CD4-positive, alpha-beta T cell treated with Interleukin-12 subunit alpha and Interleukin-12 subunit beta, for 1 hour (primary cell): Measurements from ENCODE around the gene ZNF311.

ENCODE experiments used
- DNase-seq: peaks from one replicate; pipeline ENCODE4 v3.0.0-alpha.2; 2020

The ZNF311 gene

GRCh38 chr6:29005183-29005885, at the start of gene ZNF311:
TSS of gene ZNF311 (minus strand) at chr6:29005315. CDS start at chr6:29003954, 1,361 bp downstream.
- DNase-seq: peak; percentile 55

GRCh38 chr6:29051680-29052079, 46.6 kb upstream of the ZNF311 start:
- DNase-seq: no peak

DNA sequence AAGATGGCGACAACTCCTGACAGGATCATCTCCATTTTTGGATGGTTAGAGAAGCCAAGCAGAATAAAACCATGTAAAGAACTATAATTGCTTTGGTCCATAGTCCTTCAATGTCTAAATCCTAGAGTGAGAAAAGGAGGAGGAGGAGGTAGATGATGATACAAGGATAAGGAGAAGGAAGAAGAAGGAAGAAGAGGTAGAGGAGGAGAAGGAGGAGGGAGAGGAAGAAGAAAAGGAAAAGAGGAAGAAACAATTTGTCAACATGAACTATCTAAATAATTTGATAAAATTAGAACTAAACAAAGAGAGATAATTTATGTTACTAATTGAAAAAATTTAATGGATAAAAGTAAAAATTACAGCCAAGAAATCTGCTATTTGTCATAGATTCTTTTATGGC, 40.0 kb upstream of the ZNF311 start, which contains the start of gene OR2W1:
TSS of gene OR2W1 (minus strand) at position 101 of the 400 bp plus-strand sequence. CDS start at position 101, 0 bp downstream.
- no peak for DNase-seq

- DNase-seq: no peak
Measured at GRCh38 chr6:29035951-29036350, 30.8 kb upstream of the ZNF311 start.

DNA sequence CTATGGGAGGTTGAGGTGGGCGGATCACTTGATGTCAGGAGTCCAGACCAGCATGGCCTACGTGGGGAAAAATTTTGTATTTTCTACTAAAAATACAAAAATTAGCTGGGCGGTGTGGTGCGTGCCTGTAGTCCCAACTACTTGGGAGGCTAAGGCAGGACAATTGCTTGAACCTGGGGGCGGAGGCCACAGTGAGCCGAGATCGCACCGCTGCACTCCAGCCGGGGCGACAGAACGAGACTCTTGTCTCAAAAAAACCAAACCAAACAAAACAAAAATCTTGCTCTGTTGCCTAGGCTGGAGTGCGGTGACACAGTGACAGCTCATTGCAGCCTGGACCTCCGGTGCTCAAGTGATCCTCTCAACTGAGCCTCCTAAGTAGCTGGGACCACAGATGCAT, 23.7 kb upstream of the ZNF311 start:
- no peak for DNase-seq

DNA sequence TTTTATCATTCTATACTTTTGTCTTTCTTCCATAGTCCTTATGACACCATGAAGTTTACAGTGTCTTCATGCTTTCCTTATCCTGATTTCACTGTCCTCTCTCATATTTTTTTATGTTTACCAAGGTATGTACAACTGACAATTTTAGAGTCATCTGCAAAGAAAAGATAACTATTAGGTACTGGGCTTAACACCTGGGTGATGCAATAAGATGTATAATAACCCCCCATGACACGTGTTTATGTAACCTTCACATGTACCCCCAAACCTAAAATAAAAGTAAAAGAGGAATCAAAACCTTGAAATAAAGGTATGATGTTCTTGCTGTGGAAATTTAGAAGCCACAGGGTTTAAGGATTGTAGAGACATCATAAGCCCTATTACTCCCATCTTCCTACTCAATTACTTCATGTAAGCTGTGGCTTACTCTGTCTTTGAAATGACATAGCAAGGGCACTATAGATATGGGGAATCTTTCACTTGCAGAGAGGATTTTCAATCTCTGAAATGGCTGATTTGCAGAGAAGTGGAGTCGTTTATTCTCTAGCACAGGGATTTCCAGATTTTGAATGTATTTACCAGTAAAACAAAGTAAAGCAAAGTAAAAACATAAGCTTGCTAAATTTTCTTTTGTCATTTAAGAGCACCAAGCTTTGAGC, 20.9 kb upstream of the ZNF311 start:
- DNase-seq: no peak

DNA sequence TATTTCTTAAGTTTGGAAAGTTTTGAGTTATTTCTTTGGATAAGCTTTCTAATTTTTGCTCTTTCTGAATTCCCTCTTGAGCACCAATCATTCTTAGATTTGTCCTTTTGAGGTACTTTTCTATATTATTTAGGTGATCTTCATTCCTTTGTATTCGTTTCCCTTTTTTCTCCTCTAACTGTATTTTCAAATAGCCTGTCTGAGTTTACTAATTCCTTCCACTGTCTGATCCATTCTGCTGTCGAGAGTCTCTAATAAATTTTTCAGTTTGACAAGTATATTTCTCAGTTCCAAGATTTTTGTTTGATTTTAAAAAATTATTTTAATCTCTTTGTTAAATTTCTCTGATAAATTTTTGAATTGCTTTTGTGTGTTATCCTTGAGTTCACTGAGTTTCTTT, 16.3 kb upstream of the ZNF311 start:
- no peak for DNase-seq

- no peak for DNase-seq
Measured at GRCh38 chr6:29019629-29020028, 14.5 kb upstream of the ZNF311 start.

DNA sequence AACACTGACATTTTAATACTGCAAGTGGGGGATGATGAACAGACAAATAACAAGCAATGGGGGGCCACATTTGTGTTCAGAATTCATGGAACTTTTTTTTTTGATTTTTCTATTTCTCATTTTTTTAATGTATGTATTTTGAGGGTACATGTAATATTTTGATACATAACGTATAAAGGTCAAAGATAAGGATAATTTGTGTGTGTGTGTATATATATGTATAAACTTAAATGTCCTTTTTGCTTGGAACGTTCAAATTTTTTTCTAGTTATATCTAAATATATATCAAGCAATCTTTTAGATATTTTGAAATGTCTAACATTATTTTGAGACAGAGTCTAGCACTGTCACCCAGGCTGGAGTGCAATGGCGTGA, 12.3 kb upstream of the ZNF311 start:
- no peak for DNase-seq

DNA sequence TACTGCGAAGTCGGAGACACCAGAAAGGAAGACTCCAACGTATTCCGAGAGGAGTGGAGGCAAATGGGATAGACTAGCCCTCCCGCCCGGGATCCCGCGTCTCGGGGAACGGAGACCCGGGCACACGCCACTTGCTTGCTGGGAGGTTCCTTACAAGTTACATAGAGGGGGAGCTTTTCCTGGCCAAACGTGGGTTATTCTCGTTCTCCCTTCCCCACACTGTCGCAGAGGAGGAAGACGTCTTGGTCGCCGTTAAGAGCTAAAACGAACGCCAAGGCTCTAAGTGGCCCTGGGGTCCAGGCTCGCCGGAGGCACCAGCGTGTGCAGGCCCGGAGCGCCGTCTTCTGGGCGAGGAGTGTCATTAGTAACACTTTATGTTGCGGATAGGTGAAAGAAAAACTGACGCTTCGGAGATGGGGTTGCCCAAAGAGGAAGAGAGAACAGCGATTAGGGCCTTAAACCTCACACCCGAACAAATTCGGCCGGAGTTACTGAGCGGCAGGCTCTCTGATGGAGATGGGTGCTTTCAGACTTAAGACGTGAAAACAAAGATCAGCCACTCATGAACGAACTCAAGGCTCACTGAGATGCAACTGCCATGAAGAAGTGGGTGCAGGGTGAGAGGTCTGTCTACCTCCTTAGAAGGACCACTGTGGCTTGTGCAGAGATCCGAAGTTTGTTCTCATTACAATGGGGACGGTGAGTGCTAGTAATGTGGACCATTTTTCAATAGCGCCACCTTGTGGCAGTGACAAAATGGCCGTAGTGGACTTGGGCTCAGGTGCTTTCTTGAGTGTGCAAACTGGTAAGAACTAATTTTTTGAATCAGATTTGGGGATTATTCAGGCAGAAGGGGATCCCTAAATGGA, 11.7 kb upstream of the ZNF311 start:
- DNase-seq: peak; percentile 87

GRCh38 chr6:29014729-29015608, 9.9 kb upstream of the ZNF311 start:
- DNase-seq: no peak

- DNase-seq: peak; percentile 48
Measured at GRCh38 chr6:29011276-29011734, 6.2 kb upstream of the ZNF311 start.

DNA sequence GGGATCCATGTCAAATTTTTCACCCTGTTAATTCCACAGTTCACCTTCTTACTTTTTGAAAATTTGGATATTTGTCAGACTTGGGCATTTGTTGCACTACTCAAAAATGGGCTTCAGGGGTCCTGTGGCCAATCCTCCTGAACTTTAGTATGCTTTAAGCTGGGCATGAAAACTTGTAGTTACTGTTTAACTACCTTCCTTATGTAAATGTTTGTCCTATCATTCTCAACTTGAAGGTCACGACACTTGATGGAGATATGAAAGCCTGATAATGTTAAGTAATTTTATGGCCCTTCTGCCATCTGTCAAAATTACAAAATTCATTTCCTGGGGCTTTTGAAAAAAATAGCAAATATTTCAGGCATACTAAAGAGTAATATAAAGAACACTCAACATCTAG, 4.2 kb upstream of the ZNF311 start:
- no peak for DNase-seq

DNA sequence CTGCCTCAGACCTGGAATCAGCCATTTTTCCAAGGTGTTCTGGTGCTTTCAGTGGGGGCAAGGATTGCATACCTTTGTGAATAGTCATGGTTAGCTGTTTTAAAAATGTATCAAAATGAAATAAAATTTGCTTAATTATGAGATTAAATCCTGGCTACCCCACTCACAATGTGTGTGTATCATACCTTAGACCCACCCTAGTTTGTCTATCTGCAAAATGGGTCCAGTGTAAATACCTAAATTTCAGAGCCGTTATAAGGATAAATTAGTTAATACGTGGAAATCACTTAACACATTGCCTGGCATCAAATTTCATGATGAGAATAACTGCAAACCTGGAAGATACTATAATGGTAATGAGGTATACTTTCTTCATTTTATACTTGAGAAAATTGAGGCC, 3.0 kb upstream of the ZNF311 start:
- no peak for DNase-seq

DNA sequence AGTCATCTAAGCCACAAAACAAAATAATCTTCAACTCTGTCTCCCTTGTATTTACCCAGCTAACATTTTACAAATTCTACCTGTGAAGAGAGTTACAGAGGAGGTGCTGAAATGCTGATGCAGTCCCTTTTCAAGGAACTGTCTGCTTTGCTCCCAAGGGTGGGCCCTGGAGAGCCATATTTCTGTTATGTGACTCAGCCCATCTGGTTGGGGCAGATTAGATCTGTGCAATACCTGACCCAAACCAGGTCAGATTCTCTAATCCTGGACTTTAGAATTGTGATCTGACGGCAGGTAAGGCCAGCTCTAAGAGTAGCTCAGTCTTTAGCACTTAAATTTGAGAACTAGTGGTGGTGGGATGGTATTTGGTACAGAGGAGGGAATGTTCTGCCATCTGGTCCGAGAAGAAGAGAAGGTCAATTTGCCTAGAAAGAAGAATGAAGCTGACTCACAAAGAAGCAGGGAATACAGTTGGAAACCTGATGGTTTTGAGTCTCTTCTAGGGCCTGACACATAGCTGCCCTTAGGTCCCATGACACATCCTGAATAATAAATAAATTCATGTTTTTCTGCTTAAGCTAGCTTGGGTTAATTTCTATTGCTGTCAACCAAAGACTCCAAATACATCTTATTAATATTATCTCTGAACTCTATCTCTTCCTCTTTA, 8.1 kb downstream of the ZNF311 start:
- DNase-seq: no peak

GRCh38 chr6:28995093-28995650, 9.9 kb downstream of the ZNF311 start:
- no peak for DNase-seq

DNA sequence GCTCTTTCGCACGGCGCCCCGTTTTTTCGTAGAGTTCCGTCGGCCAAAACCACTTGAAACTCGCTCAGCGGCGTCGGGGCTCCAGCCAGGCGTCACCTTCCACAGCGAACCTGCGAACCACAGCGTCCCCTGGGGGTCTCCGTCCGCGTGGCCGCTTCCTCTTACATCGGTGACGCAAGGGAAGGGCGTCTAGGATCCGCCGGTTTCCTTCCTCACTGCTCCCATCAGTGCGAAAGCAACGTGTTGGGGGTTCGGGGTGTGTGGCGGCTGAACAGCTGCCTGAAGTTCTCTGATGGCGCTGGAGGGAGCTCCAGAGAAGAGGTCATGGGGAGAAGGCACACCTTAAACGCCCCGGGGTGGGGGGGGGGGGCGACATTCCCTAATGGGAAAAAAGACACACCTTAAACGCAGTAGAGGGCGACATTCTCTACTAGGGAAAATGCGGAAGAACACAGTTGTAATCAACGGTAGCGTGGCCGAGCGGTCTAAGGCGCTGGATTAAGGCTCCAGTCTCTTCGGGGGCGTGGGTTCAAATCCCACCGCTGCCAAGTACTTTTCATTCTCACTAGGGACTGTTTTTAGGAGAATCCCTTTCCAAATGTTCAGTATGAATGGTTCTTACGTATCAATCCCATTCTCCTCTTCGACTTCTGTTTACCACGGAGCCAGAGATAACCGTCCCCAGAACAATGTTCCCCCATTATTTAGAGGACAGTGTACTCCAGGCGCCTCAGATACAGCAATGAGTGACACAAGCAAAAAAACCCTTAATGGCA, 16.4 kb downstream of the ZNF311 start:
- peak; percentile 79 for DNase-seq

GRCh38 chr6:28985462-28986164, 19.5 kb downstream of the ZNF311 start:
- peak; percentile 17 for DNase-seq

GRCh38 chr6:28983838-28984237, 21.3 kb downstream of the ZNF311 start:
- no peak for DNase-seq
